PC-3 (cell line): ENCODE measurements around the gene DLG2. TPM values are rescaled to one million over a fixed set of nuclear protein-coding genes. Genes with fewer than 3 reads are reported as not detected.

Experiments
- ATAC-seq: fragments of 200-7000 bp; cut with Tn5 transposase; 2 replicates; pipeline ENCODE4 v1.9.1; 2020; ENCODE audit warnings: mild to moderate bottlenecking, moderate library complexity
- BruUV-seq: library from RNA; stranded (reverse); fragments of 400-500 nt; replicated peaks from 2 replicates; lab custom pipeline; 2021; lab: Mats Ljungman, UMichigan
- CTCF ChIA-PET: fragments of 300-600 bp; sonication (Branson Sonifier 250); formaldehyde crosslinking; loops from one replicate; lab custom pipeline; 2022; ENCODE audit warnings: antibody characterized with exemption; lab: Charles Lee
- POLR2A ChIA-PET: fragments of 300-600 bp; sonication (Branson Sonifier 250); formaldehyde crosslinking; loops from one replicate; lab custom pipeline; 2022; ENCODE audit warnings: antibody characterized with exemption; ENCODE audit not compliant: unreplicated experiment; lab: Charles Lee
- DNase-seq: peaks from one replicate; pipeline ENCODE4 v3.0.0-alpha.2; 2015
- H2AFZ ChIP-seq: fragments of 300-600 bp; sonication (generic); 2 replicates; pipeline ENCODE4 v1.6.0; 2016; ENCODE audit warnings: antibody characterized with exemption, low read length
- H3F3A ChIP-seq: fragments of 300-600 bp; sonication (generic); one replicate; pipeline ENCODE4 v1.6.0; 2017; ENCODE audit warnings: antibody characterized with exemption, low read length, control low read depth, mild to moderate bottlenecking; ENCODE audit not compliant: unreplicated experiment
- H3K27ac ChIP-seq: fragments of 300-600 bp; sonication (generic); 2 replicates; pipeline ENCODE4 v1.5.1; 2016; ENCODE audit warnings: mild to moderate bottlenecking, low read length
- H3K27me3 ChIP-seq: fragments of 300-600 bp; sonication (generic); 2 replicates; pipeline ENCODE4 v1.6.1; 2016; ENCODE audit warnings: low read length, mixed read lengths
- H3K36me3 ChIP-seq: fragments of 300-600 bp; sonication (generic); 2 replicates; pipeline ENCODE4 v1.6.1; 2016; ENCODE audit warnings: low read depth, mixed run types, low read length, mixed read lengths
- H3K4me1 ChIP-seq: fragments of 300-600 bp; sonication (generic); 2 replicates; pipeline ENCODE4 v1.5.1; 2016; ENCODE audit warnings: low read length; ENCODE audit not compliant: insufficient read depth
- H3K4me2 ChIP-seq: fragments of 300-600 bp; sonication (generic); 2 replicates; pipeline ENCODE4 v1.6.0; 2016; ENCODE audit warnings: low read length
- H3K4me3 ChIP-seq: fragments of 300-600 bp; sonication (generic); 2 replicates; pipeline ENCODE4 v1.5.1; 2016; ENCODE audit warnings: mild to moderate bottlenecking, low read length, mixed read lengths
- H3K79me2 ChIP-seq: fragments of 300-600 bp; sonication (generic); 2 replicates; pipeline ENCODE4 v1.6.1; 2017; ENCODE audit warnings: low read length, mixed read lengths
- H3K9ac ChIP-seq: fragments of 300-600 bp; sonication (generic); 2 replicates; pipeline ENCODE4 v1.6.0; 2016; ENCODE audit warnings: mild to moderate bottlenecking, low read length
- H3K9me2 ChIP-seq: fragments of 300-600 bp; sonication (generic); replicated peaks from 2 replicates; pipeline ENCODE4 v1.6.1; 2016; ENCODE audit warnings: mixed run types, low read length, mixed read lengths
- H3K9me3 ChIP-seq: fragments of 300-600 bp; sonication (generic); 2 replicates; pipeline ENCODE4 v1.6.1; 2016; ENCODE audit warnings: low read length, mixed read lengths
- H4K20me1 ChIP-seq: fragments of 300-600 bp; sonication (generic); 2 replicates; pipeline ENCODE4 v1.6.1; 2016; ENCODE audit warnings: low read length, mixed read lengths
- EZH2 ChIP-seq: fragments of 300-600 bp; sonication (generic); IDR thresholded peaks from one replicate; pipeline ENCODE4 v1.6.1; 2017; ENCODE audit warnings: antibody characterized with exemption, mild to moderate bottlenecking, low read length; ENCODE audit not compliant: unreplicated experiment
- EZH2phosphoT487 ChIP-seq: fragments of 300-600 bp; sonication (generic); IDR thresholded peaks from 2 replicates; pipeline ENCODE4 v1.6.1; 2018; ENCODE audit warnings: mild to moderate bottlenecking, antibody characterized with exemption, low read length, borderline replicate concordance
- intact Hi-C: fragments of 100-400 bp; cut with micrococcal nuclease; formaldehyde crosslinking; loops from 2 replicates; pipeline ENCODE4 v1.9.0; 2023
- total RNA-seq: library from RNA; depleted of rRNA; stranded (reverse); fragments of >200 nt; gene quantifications from 2 replicates; pipeline ENCODE4 v1.2.3, GENCODE V29; 2014
- TF ChIP-seq, protein P1 (sequence below): fragments of 300-600 bp; sonication (generic); conservative IDR thresholded peaks from 2 replicates; pipeline ENCODE4 v1.5.1; 2017; ENCODE audit warnings: antibody characterized with exemption, low read depth, mild to moderate bottlenecking, low read length

The DLG2 gene
- total RNA-seq, 1 experiment from 2014 or later: 0.58 TPM

DNA sequence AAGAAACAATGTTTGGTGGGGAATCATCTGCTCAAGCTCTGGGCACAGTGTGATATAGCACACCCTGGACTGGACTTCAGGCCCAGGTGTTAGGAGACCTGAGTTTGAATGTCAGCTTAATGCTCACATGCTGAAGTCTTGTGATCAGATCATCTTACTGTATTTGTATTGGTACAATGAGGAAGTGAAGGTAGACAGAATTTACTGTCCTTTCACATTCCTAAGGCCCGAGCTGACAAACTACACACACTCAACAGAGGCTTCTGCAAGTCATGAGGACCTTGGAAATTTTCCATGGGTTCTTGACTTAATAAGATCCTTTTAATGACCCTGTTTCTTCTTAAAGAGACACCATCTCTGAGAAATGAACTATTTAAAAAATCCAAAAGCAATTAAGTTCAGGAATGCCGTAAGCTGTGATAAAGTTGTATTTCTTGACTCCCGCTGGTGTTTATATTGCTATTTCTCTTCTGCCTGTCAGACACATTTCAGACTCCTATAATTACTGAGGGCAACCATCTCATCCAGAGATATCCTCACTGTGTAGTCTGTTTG lies 802.0 kb downstream of the DLG2 start:
- CTCF ChIA-PET: no interaction called here
- POLR2A ChIA-PET: no interaction called here
- no peak overlapping the region for H3K4me2 ChIP-seq
- H2AFZ ChIP-seq: no peak overlapping the region
- peaks cover 6% of the 10 kb centered on the region; the same call in 1 of the 2 replicates for H3K4me1 ChIP-seq
- no peaks in the 10 kb centered on the region for H3F3A ChIP-seq
- DNase-seq (peak; percentile 34), ATAC-seq (no peak)
- H3K27me3 ChIP-seq: no peaks in the 10 kb centered on the region
- H3K9me2 ChIP-seq: no peaks in the 10 kb centered on the region
- H3K27ac ChIP-seq: no peak overlapping the region
- H3K36me3 ChIP-seq: no peaks in the 10 kb centered on the region
- TF ChIP-seq EZH2 (no peak), EZH2phosphoT487 (no peak)
- TF ChIP-seq, protein P1, sequence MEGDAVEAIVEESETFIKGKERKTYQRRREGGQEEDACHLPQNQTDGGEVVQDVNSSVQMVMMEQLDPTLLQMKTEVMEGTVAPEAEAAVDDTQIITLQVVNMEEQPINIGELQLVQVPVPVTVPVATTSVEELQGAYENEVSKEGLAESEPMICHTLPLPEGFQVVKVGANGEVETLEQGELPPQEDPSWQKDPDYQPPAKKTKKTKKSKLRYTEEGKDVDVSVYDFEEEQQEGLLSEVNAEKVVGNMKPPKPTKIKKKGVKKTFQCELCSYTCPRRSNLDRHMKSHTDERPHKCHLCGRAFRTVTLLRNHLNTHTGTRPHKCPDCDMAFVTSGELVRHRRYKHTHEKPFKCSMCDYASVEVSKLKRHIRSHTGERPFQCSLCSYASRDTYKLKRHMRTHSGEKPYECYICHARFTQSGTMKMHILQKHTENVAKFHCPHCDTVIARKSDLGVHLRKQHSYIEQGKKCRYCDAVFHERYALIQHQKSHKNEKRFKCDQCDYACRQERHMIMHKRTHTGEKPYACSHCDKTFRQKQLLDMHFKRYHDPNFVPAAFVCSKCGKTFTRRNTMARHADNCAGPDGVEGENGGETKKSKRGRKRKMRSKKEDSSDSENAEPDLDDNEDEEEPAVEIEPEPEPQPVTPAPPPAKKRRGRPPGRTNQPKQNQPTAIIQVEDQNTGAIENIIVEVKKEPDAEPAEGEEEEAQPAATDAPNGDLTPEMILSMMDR: no peak
- no peaks in the 10 kb centered on the region for H3K9me3 ChIP-seq
- no TSS peak for BruUV-seq
- no peaks in the 10 kb centered on the region for H4K20me1 ChIP-seq
- no peak overlapping the region for H3K4me3 ChIP-seq
- H3K79me2 ChIP-seq: no peaks in the 10 kb centered on the region
- intact Hi-C loops: no loop called here
- H3K9ac ChIP-seq: no peak overlapping the region

DNA sequence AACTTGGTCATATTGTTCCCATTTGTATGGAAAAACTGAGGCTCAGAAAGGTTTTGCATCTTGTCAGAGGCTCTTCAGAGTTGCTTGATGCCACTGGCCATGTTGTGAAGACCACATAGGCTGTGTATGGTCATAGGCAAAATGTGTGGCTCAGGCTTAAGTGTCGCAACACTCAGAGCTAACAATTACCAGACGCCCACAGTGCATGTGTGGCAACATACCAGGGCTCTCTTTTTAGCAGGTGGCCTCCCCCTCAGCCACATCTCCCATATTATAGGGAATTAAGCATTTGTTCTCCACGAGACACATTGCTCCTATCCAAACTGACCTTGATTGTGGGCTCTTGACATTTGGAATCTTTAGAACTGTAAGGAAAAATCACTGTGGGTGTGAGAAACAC lies 802.5 kb downstream of the DLG2 start:
- no peak overlapping the region for H3K4me3 ChIP-seq
- no peaks in the 10 kb centered on the region for H3K9me2 ChIP-seq
- ChIA-PET CTCF (no interaction called here), POLR2A (no interaction called here)
- H3K27ac ChIP-seq: no peak overlapping the region
- DNase-seq (no peak), ATAC-seq (no peak)
- peaks cover 6% of the 10 kb centered on the region; the same call in 1 of the 2 replicates for H3K4me1 ChIP-seq
- no peaks in the 10 kb centered on the region for H3K27me3 ChIP-seq
- no peaks in the 10 kb centered on the region for H3F3A ChIP-seq
- no peak overlapping the region for H3K4me2 ChIP-seq
- BruUV-seq: no TSS peak
- no peaks in the 10 kb centered on the region for H3K9me3 ChIP-seq
- intact Hi-C loops: no loop called here
- TF ChIP-seq EZH2 (no peak), EZH2phosphoT487 (no peak)
- TF ChIP-seq, protein P1: no peak
- H3K9ac ChIP-seq: no peak overlapping the region
- no peak overlapping the region for H2AFZ ChIP-seq
- H3K79me2 ChIP-seq: no peaks in the 10 kb centered on the region
- no peaks in the 10 kb centered on the region for H4K20me1 ChIP-seq
- no peaks in the 10 kb centered on the region for H3K36me3 ChIP-seq

DNA sequence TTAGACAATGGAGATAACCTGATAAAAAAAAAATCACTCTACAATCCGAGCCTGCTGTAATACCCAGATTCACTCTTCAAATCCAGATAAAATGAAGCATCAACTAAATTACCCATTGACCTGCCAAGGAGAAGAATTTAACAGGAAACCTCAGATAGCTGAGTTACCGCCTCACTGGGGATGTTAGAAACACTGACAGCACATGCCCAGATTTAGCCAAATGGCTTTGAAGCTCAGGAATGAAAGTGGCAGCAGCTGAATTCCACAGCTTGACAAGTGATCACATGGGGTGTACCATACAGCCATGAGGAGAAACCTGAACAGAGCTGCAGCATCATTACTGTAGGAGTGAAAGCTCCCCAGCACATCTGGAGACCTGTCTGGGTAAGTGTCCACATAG lies 807.6 kb downstream of the DLG2 start:
- Histone ChIP-seq H4K20me1 (no peaks in the 10 kb centered on the region), H3K79me2 (no peaks in the 10 kb centered on the region), H3K9ac (no peak overlapping the region), H3K9me2 (no peaks in the 10 kb centered on the region), H3K36me3 (no peaks in the 10 kb centered on the region), H3F3A (no peaks in the 10 kb centered on the region), H3K4me2 (peak overlapping the region; percentile 60), H3K27ac (no peak overlapping the region), H3K9me3 (no peaks in the 10 kb centered on the region), H3K4me1 (peaks cover 22% of the 10 kb centered on the region), H2AFZ (no peak overlapping the region), H3K27me3 (no peaks in the 10 kb centered on the region), H3K4me3 (no peak overlapping the region)
- DNase-seq (no peak), ATAC-seq (no peak)
- POLR2A ChIA-PET: no interaction called here
- TF ChIP-seq, protein P1: no peak
- no peak for TF ChIP-seq EZH2
- TF ChIP-seq EZH2phosphoT487: no peak
- BruUV-seq: no TSS peak
- CTCF ChIA-PET: interaction anchor here (0.7 kb wide), 1 partner anchor 296 kb away, joined by 5 read pairs; no protein-coding TSS in a partner anchor
- intact Hi-C loops: loop anchor here (2.0 kb wide), 1 partner anchor 47 kb away; no protein-coding TSS in a partner anchor
